ENCODE measurements around the gene TSSK2.
"Not testable (repeated sequence)": the region's sequence is repeated elsewhere in the genome, so short reads cannot be mapped to it uniquely, and the experiment has no call there.

The TSSK2 gene

DNA sequence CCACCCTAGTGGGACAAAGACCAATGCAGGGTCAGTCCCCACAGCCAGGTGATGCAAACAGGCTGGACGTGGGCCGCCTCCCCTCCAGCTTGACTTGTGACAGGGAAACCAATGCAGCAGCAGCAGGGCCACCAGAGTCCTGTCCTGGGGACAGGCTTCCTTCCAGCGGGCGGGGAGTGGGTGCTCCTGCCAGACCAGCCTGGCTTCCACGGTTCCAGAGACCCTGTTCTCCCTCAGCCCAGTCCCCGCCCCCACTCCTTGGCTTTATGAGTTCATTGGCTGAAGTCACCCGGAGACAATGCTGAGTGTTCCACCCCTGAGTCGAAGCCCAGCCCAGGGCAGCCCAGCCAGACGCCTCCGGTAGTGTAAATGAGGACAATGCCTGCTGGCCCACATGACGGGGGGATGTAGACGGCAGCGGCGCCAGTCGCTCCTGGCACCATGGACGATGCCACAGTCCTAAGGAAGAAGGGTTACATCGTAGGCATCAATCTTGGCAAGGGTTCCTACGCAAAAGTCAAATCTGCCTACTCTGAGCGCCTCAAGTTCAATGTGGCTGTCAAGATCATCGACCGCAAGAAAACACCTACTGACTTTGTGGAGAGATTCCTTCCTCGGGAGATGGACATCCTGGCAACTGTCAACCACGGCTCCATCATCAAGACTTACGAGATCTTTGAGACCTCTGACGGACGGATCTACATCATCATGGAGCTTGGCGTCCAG is at the start of gene TSSK2:
TSSK2 (plus strand) TSS at position 350 of the 726 bp plus-strand sequence; CDS start at position 442, 92 bp downstream.
- Histone ChIP-seq H3K36me3 (ENCODE audit: control insufficient read depth, insufficient read depth, low read length) (peaks cover 28% of the 10 kb centered on the region), H3K9ac (ENCODE audit: low read depth, low read length) (no peak within 1 kb of the TSS), H3K4me3 (ENCODE audit: low read depth, low read length) (no peak within 1 kb of the TSS), H3K9me3 (ENCODE audit: control insufficient read depth, insufficient read depth, low read length) (no peaks in the 10 kb centered on the region), H3K4me1 (ENCODE audit: control insufficient read depth, insufficient read depth, low read length) (no peaks in the 10 kb centered on the region), H3K27me3 (ENCODE audit: control insufficient read depth, insufficient read depth, low read length) (no peaks in the 10 kb centered on the region)

DNA sequence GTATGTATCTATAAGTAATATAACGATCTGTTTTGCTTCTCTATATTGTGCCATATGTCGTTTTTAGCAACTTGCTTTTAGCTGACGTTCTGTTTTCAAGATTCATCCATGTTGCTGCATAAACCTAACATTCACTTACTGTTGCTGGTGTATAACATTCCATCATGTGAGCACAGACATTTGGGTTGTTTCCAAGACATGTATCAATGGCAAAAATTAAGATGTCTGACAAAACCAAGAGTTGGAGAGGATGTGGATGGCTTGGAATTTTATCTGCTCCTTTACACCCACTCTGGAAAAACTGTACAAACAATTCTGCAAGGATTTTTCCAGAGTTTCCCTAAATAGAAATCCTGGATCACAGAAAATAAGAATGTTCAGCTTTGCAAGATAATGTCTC is 49.8 kb upstream of the TSSK2 start:
- H3K36me3 ChIP-seq (ENCODE audit: control insufficient read depth, insufficient read depth, low read length) = peaks cover 3% of the 10 kb centered on the region

DNA sequence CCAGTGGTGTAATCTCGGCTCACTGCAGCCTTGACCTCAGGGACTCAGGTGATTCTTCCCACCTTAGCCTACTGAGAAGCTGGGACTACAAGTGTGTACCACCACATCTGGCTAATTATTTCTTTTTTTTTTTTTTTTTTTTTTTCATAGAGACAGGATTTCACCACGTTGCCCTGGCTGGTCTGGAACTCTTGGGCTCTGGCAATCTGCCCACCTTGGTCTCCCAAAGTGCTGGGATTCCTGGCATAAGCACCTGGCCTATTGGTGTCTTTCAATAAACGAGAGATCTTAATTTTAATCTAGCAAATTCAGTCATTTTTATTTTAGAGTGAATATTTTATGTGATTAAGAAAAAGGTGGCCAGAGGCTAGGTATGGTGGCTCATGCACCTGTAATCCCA is 49.0 kb upstream of the TSSK2 start:
- Histone ChIP-seq H3K36me3 (ENCODE audit: control insufficient read depth, insufficient read depth, low read length) (peaks cover 3% of the 10 kb centered on the region), H3K9ac (ENCODE audit: low read depth, low read length) (no peak overlapping the region), H3K4me3 (ENCODE audit: low read depth, low read length) (no peak overlapping the region), H3K4me1 (ENCODE audit: control insufficient read depth, insufficient read depth, low read length) (peaks cover 6% of the 10 kb centered on the region), H3K9me3 (ENCODE audit: control insufficient read depth, insufficient read depth, low read length) (no peaks in the 10 kb centered on the region), H3K27me3 (ENCODE audit: control insufficient read depth, insufficient read depth, low read length) (no peaks in the 10 kb centered on the region)

More for the DNA sequence above, 49.8 kb upstream of the TSSK2 start:
- Histone ChIP-seq H3K4me3 (ENCODE audit: low read depth, low read length) (no peak overlapping the region), H3K9ac (ENCODE audit: low read depth, low read length) (no peak overlapping the region), H3K9me3 (ENCODE audit: control insufficient read depth, insufficient read depth, low read length) (no peaks in the 10 kb centered on the region), H3K27me3 (ENCODE audit: control insufficient read depth, insufficient read depth, low read length) (no peaks in the 10 kb centered on the region), H3K4me1 (ENCODE audit: control insufficient read depth, insufficient read depth, low read length) (peaks cover 6% of the 10 kb centered on the region)

DNA sequence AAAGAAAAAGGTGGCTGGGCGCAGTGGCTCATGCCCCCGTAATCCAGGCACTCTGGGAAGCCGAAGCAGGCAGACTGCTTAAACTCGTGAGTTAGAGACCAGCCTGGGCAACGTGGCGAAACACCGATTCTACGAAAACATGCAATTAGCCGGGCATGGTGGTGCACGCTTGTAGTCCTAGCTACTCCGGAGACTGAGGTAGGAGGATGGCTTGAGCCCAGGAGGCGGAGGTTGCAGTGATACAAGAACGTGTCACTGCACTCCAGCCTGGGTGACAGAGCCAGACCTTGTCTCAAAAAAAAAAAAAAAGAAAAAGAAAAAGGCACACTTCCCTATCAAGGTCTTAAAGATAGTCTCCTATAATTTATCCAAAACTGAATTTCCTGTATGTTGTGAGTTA is 48.3 kb upstream of the TSSK2 start:
- Histone ChIP-seq H3K36me3 (ENCODE audit: control insufficient read depth, insufficient read depth, low read length) (peaks cover 3% of the 10 kb centered on the region), H3K9ac (ENCODE audit: low read depth, low read length) (no peak overlapping the region), H3K9me3 (ENCODE audit: control insufficient read depth, insufficient read depth, low read length) (no peaks in the 10 kb centered on the region), H3K4me1 (ENCODE audit: control insufficient read depth, insufficient read depth, low read length) (peaks cover 6% of the 10 kb centered on the region), H3K27me3 (ENCODE audit: control insufficient read depth, insufficient read depth, low read length) (no peaks in the 10 kb centered on the region), H3K4me3 (ENCODE audit: low read depth, low read length) (no peak overlapping the region)

DNA sequence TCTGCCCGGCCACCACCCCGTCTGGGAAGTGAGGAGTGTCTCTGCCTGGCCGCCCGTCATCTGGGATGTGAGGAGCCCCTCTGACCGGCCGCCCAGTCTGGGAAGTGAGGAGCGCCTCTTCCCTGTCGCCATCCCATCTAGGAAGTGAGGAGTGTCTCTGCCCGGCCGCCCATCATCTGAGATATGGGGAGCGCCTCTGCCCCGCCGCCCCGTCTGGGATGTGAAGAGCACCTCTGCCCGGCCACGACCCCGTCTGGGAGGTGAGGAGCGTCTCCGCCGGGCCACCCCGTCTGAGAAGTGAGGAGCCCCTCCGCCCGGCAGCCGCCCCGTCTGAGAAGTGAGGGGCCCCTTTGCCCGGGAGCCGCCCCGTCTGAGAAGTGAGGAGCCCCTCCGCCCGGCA is 47.0 kb upstream of the TSSK2 start:
- H3K4me1 ChIP-seq (ENCODE audit: control insufficient read depth, insufficient read depth, low read length); H3K36me3 ChIP-seq (ENCODE audit: control insufficient read depth, insufficient read depth, low read length); H3K9me3 ChIP-seq (ENCODE audit: control insufficient read depth, insufficient read depth, low read length); H3K4me3 ChIP-seq (ENCODE audit: low read depth, low read length); H3K27me3 ChIP-seq (ENCODE audit: control insufficient read depth, insufficient read depth, low read length); H3K9ac ChIP-seq (ENCODE audit: low read depth, low read length): not testable (repeated sequence)

DNA sequence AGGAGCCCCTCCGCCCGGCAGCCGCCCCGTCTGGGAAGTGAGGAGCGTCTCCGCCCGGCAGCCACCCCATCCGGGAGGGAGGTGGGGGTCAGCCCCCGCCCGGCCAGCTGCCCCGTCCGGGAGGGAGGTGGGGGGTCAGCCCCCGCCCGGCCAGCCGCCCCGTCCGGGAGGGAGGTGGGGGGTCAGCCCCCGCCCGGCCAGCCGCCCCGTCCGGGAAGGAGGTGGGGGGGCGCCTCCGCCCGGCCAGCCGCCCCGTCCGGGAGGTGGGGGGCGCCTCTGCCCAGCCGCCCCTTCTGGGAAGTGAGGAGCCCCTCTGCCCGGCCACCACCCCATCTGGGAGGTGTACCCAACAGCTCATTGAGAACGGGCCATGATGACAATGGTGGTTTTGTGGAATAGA is 46.5 kb upstream of the TSSK2 start:
- not testable (repeated sequence) for H3K9me3 ChIP-seq (ENCODE audit: control insufficient read depth, insufficient read depth, low read length); H3K27me3 ChIP-seq (ENCODE audit: control insufficient read depth, insufficient read depth, low read length); H3K4me1 ChIP-seq (ENCODE audit: control insufficient read depth, insufficient read depth, low read length); H3K4me3 ChIP-seq (ENCODE audit: low read depth, low read length); H3K9ac ChIP-seq (ENCODE audit: low read depth, low read length); H3K36me3 ChIP-seq (ENCODE audit: control insufficient read depth, insufficient read depth, low read length)

DNA sequence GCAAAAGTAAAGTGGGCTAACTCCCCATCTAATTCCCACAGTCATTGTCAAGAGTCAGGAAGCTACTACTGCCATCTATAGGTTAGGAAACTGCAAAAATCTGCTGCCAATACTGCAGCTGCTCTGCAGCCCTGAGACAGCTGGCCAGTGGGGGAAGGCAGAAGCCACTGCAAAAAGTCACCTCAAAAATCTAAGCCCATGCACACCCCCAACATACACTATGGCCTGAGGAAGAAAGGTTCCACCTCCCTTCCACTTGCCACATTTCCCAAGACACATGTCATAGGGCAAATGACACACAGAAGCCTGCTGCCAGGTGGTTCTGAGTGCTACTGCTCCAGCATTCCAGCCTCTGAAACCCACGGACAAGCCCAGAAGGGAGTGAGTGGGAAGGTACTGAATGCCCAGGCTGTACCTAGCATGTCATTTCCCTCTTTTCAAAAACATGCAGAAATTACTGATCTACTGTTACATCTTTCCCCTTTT is 45.8 kb upstream of the TSSK2 start:
- Histone ChIP-seq H3K4me1 (ENCODE audit: control insufficient read depth, insufficient read depth, low read length) (peaks cover 6% of the 10 kb centered on the region), H3K36me3 (ENCODE audit: control insufficient read depth, insufficient read depth, low read length) (peaks cover 4% of the 10 kb centered on the region), H3K9me3 (ENCODE audit: control insufficient read depth, insufficient read depth, low read length) (no peaks in the 10 kb centered on the region), H3K9ac (ENCODE audit: low read depth, low read length) (no peak overlapping the region), H3K4me3 (ENCODE audit: low read depth, low read length) (no peak overlapping the region), H3K27me3 (ENCODE audit: control insufficient read depth, insufficient read depth, low read length) (no peaks in the 10 kb centered on the region)

DNA sequence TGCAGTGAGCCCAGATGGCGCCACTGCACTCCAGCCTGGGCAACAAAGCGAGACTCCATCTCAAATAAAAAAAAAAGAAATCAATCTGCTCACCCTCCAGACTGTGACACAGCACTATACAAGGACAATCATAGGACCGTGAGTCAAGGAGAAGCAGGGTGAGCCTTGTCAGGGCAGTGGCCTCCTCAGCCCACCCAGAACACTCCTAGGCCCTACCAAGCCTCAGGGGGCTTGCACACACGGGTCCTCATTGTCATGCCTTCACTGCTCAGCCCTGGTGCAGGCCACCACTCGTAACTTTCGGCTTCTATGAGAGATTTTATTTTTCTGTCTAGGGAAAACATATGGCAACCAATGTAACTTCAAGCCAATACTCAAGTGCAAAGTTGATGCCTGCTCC is 44.7 kb upstream of the TSSK2 start:
- Histone ChIP-seq H3K4me1 (ENCODE audit: control insufficient read depth, insufficient read depth, low read length) (peaks cover 6% of the 10 kb centered on the region), H3K9me3 (ENCODE audit: control insufficient read depth, insufficient read depth, low read length) (no peaks in the 10 kb centered on the region), H3K4me3 (ENCODE audit: low read depth, low read length) (no peak overlapping the region), H3K27me3 (ENCODE audit: control insufficient read depth, insufficient read depth, low read length) (no peaks in the 10 kb centered on the region), H3K9ac (ENCODE audit: low read depth, low read length) (no peak overlapping the region), H3K36me3 (ENCODE audit: control insufficient read depth, insufficient read depth, low read length) (peaks cover 4% of the 10 kb centered on the region)

DNA sequence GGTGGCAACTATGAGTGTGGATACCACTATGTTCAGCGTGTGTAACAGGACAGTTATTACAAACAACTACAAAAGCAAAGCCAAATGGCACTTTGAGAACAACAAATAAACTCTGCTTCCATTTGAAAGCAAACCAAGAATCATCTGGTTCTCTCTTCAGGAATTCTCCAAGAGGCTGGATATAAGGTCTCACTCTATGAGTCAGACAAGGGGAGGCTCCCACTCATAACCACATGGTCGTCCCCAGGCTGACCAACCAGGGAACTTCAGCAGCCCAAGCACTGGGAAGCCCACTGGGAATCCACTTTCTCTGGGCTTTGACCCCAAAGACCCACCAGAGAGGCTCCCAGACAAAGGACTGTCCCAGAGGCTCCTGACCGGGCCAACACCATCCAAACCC is 44.2 kb upstream of the TSSK2 start:
- Histone ChIP-seq H3K9ac (ENCODE audit: low read depth, low read length) (no peak overlapping the region), H3K4me1 (ENCODE audit: control insufficient read depth, insufficient read depth, low read length) (peaks cover 6% of the 10 kb centered on the region), H3K4me3 (ENCODE audit: low read depth, low read length) (no peak overlapping the region), H3K27me3 (ENCODE audit: control insufficient read depth, insufficient read depth, low read length) (no peaks in the 10 kb centered on the region), H3K9me3 (ENCODE audit: control insufficient read depth, insufficient read depth, low read length) (no peaks in the 10 kb centered on the region), H3K36me3 (ENCODE audit: control insufficient read depth, insufficient read depth, low read length) (peaks cover 4% of the 10 kb centered on the region)

DNA sequence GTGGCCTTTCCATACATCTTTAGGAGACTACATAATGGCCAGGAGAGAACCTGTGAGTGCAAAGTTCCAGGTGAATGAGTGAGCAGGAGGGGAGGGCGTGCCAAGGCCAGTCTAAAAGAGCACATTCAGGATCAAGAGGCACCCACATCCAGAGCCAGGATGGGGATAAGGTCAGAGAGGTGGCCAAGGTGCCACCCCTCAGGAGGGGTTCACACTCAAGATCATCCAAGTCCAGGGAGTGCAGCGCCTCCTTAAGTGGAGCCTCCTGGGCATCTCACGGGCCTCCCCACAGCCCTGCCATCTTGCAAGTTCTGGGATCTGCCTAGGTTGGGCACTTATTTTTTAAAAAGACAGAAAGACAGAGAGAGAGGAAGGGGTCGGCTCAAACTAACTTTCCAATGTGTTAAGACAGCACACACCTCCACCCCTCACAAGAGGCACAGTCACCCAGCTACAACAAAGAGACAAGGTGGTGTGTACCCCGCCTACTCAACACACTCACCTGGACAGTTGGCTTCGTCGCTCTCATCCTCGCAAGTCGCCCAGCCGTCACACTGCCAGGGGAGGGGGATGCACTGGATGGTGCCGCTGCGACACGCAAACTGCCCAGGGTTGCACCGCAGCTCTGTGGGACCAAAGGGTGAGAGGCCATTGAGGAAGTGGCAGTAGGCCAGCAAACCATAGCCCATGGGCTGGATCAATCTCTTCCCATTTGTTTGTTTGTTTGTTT is 42.1 kb upstream of the TSSK2 start:
- H3K9ac ChIP-seq (ENCODE audit: low read depth, low read length) = no peak overlapping the region
- H3K36me3 ChIP-seq (ENCODE audit: control insufficient read depth, insufficient read depth, low read length) = peaks cover 4% of the 10 kb centered on the region
- no peaks in the 10 kb centered on the region for H3K27me3 ChIP-seq (ENCODE audit: control insufficient read depth, insufficient read depth, low read length)
- H3K9me3 ChIP-seq (ENCODE audit: control insufficient read depth, insufficient read depth, low read length) = no peaks in the 10 kb centered on the region
- H3K4me1 ChIP-seq (ENCODE audit: control insufficient read depth, insufficient read depth, low read length) = peaks cover 6% of the 10 kb centered on the region
- no peak overlapping the region for H3K4me3 ChIP-seq (ENCODE audit: low read depth, low read length)

DNA sequence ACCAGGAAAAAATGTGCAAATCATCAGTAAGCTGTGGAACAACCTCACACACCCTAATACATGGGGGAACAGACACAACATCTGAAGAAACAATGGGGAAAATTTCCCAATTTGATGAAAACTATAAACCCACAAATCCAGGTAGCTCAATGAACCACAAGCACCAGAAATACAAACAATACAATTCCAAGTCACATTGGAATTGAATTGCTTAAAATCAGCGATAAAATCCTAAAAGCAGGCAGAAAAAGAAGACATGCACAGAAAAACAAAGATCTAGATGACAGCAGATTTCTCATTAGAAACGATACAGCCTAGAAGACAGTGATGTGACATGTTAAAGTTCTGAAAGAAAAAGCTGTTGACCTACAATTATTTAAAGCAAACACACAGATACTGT is 40.9 kb upstream of the TSSK2 start:
- Histone ChIP-seq H3K9ac (ENCODE audit: low read depth, low read length) (no peak overlapping the region), H3K9me3 (ENCODE audit: control insufficient read depth, insufficient read depth, low read length) (no peaks in the 10 kb centered on the region), H3K36me3 (ENCODE audit: control insufficient read depth, insufficient read depth, low read length) (peaks cover 4% of the 10 kb centered on the region), H3K27me3 (ENCODE audit: control insufficient read depth, insufficient read depth, low read length) (no peaks in the 10 kb centered on the region), H3K4me3 (ENCODE audit: low read depth, low read length) (no peak overlapping the region), H3K4me1 (ENCODE audit: control insufficient read depth, insufficient read depth, low read length) (peaks cover 6% of the 10 kb centered on the region)

DNA sequence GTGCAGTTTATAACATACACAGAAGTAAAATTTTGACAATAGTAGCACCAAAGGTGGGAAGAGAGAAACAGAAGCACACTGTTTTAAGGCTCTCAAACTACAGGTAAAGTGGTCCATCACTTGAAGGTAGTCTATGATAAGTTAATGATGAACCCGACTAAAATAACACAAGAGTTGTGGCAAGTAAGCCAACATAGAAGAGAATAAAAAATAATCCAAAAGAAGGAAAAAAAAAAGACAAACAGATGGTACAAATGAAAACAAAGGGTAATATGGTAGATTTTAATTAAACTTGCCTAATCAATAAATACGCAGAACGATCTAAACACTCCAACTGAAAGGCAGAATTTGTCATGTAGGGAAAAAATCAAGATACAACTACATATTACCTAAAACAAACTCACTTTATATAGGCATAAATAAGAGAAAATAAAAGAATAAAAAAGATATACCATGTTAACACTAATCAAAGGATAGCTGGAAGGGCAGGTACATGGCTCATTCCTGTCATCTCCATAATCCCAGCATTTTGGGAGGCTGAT is 40.5 kb upstream of the TSSK2 start:
- H3K4me1 ChIP-seq (ENCODE audit: control insufficient read depth, insufficient read depth, low read length) = peaks cover under 1% of the 10 kb centered on the region
- no peaks in the 10 kb centered on the region for H3K9me3 ChIP-seq (ENCODE audit: control insufficient read depth, insufficient read depth, low read length)
- no peak overlapping the region for H3K4me3 ChIP-seq (ENCODE audit: low read depth, low read length)
- H3K27me3 ChIP-seq (ENCODE audit: control insufficient read depth, insufficient read depth, low read length) = no peaks in the 10 kb centered on the region
- H3K36me3 ChIP-seq (ENCODE audit: control insufficient read depth, insufficient read depth, low read length) = peaks cover 4% of the 10 kb centered on the region
- no peak overlapping the region for H3K9ac ChIP-seq (ENCODE audit: low read depth, low read length)

Measured in iPS-15b (cell line).